ENCODE results near the gene STK25. TPM values are rescaled to one million over a fixed set of nuclear protein-coding genes. Genes with fewer than 3 reads are reported as not detected.
"Not testable (repeated sequence)": the region's sequence is repeated elsewhere in the genome, so short reads cannot be mapped to it uniquely, and the experiment has no call there.

The STK25 gene
- total RNA-seq, 1 donor from 2014 or later, result 259 TPM

GRCh38 chr2:241458687-241459086 lies 49.7 kb downstream of the STK25 start:
- intact Hi-C loops (cut with DNase I), result no loop called here
- no peaks in the 10 kb centered on the region for H3K9me3 ChIP-seq
- no peak for TF ChIP-seq CTCF (IDR thresholded peaks at IDR 0.05)
- no peak for DNase-seq (ENCODE audit: low spot score in 2 of 2)
- no peak overlapping the region for H3K27ac ChIP-seq
- H3K4me1 ChIP-seq, result no peaks in the 10 kb centered on the region
- H3K36me3 ChIP-seq, result peaks cover under 1 to 12% of the 10 kb centered on the region in 2 donors
- no peaks in the 10 kb centered on the region for H3K27me3 ChIP-seq
- no peak overlapping the region for H3K4me3 ChIP-seq

GRCh38 chr2:241456546-241456945 lies 51.8 kb downstream of the STK25 start:
- TF ChIP-seq CTCF (IDR thresholded peaks at IDR 0.05), result no peak
- H3K27me3 ChIP-seq, result no peaks in the 10 kb centered on the region
- DNase-seq (ENCODE audit: low spot score in 2 of 2), result no peak

GRCh38 chr2:241454837-241455485 lies 53.4 kb downstream of the STK25 start:
- no peak overlapping the region for H3K27ac ChIP-seq
- no peaks in the 10 kb centered on the region for H3K9me3 ChIP-seq
- H3K4me1 ChIP-seq, result no peaks in the 10 kb centered on the region
- no peak for TF ChIP-seq CTCF (IDR thresholded peaks at IDR 0.05)
- no peaks in the 10 kb centered on the region for H3K27me3 ChIP-seq
- H3K4me3 ChIP-seq, result no peak overlapping the region
- peaks cover 0 to 1% of the 10 kb centered on the region in 2 donors for H3K36me3 ChIP-seq
- DNase-seq (ENCODE audit: low spot score in 2 of 2), result no peak
- intact Hi-C loops (cut with DNase I), result no loop called here

More at GRCh38 chr2:241456546-241456945, 51.8 kb downstream of the STK25 start:
- Histone ChIP-seq H3K36me3 (peaks cover 0 to 3% of the 10 kb centered on the region in 2 donors), H3K9me3 (no peaks in the 10 kb centered on the region), H3K4me1 (no peaks in the 10 kb centered on the region), H3K27ac (no peak overlapping the region), H3K4me3 (no peak overlapping the region)
- intact Hi-C loops (cut with DNase I), result no loop called here

GRCh38 chr2:241453919-241454318 lies 54.5 kb downstream of the STK25 start:
- H3K27me3 ChIP-seq; H3K9me3 ChIP-seq; H3K27ac ChIP-seq; intact Hi-C loops (cut with DNase I); DNase-seq (ENCODE audit: low spot score in 2 of 2); H3K4me1 ChIP-seq; H3K36me3 ChIP-seq; H3K4me3 ChIP-seq: not testable (repeated sequence)

- no peaks in the 10 kb centered on the region for H3K9me3 ChIP-seq
- H3K4me3 ChIP-seq, result no peak overlapping the region
- no peak for TF ChIP-seq CTCF (IDR thresholded peaks at IDR 0.05)
- no peak overlapping the region for H3K27ac ChIP-seq
- intact Hi-C loops (cut with DNase I), result no loop called here
- peaks cover 5 to 11% of the 10 kb centered on the region in 2 donors for H3K36me3 ChIP-seq
- H3K27me3 ChIP-seq, result no peaks in the 10 kb centered on the region
- H3K4me1 ChIP-seq, result no peaks in the 10 kb centered on the region
- no peak for DNase-seq (ENCODE audit: low spot score in 2 of 2)
Measured at GRCh38 chr2:241451840-241452506, 56.4 kb downstream of the STK25 start.

- H3K4me1 ChIP-seq; H3K9me3 ChIP-seq; H3K4me3 ChIP-seq; DNase-seq (ENCODE audit: low spot score in 2 of 2); H3K27me3 ChIP-seq; H3K27ac ChIP-seq; intact Hi-C loops (cut with DNase I): not testable (repeated sequence)
- peaks cover 9 to 18% of the 10 kb centered on the region in 2 donors for H3K36me3 ChIP-seq
Measured at GRCh38 chr2:241450092-241450491, 58.3 kb downstream of the STK25 start.
